Measurements from ENCODE around the gene TSHR. TPM values are rescaled to one million over a fixed set of nuclear protein-coding genes. Genes with fewer than 3 reads are reported as not detected.

TSHR gene
- total and polyA plus RNA-seq, 2 donors (not counting 3 experiments of a cell fraction or from before 2014, with no cell fraction given) = not detected

DNA sequence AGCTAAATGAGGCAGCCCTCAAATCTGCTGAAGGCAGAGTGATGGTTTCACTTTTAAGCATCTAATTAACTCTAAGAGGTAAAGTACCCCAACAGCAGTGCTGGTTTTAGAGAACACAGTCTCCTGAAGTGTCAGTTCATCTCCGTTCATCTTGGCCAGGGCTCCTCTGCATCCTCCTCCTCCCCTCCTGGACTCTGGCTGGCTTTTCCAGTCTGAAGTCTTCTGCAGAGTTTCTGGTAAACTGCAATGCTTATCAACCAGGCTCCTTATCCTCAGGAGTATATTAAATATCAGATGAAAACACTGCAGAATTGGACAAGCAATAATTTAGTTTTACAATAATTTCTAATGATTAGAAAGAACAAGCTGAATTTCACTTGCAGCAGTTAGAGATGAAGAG lies 150.0 kb downstream of the TSHR start:
- no peaks in the 10 kb centered on the region for H3K27me3 ChIP-seq (ENCODE audit: control insufficient read depth in 2 of 2, insufficient read depth in 2 of 2, low read length in 2 of 2)
- no peaks in the 10 kb centered on the region for H3K9me1 ChIP-seq (replicated peaks; ENCODE audit: control insufficient read depth, extremely low read depth, insufficient read depth, low read length)

More for the DNA sequence above, 150.0 kb downstream of the TSHR start:
- no peak for FAIRE-seq
- intact Hi-C loops (cut with micrococcal nuclease) (no loop called here), dilution Hi-C loops (cut with MboI; ENCODE audit: extremely low pct_ligation_motif_present, low sequenced_read_pairs) (no loop called here)
- DNase-seq (ENCODE audit: low read depth, low spot score) = no peak
- Histone ChIP-seq H3K9me3 (replicated peaks; ENCODE audit: control insufficient read depth, insufficient read depth, low read length) (no peaks in the 10 kb centered on the region), H3K4me3 (replicated peaks in 1 of 3; ENCODE audit: insufficient read depth in 1 of 3, low read depth in 1 of 3, low read length in 3 of 3) (no peak overlapping the region), H4K20me1 (replicated peaks; ENCODE audit: control insufficient read depth, extremely low read depth, insufficient read depth, low read length) (no peaks in the 10 kb centered on the region), H3K36me3 (ENCODE audit: control insufficient read depth in 2 of 2, extremely low read depth in 1 of 2, insufficient read depth in 2 of 2, low read length in 2 of 2) (no peaks in the 10 kb centered on the region), H3K4me2 (ENCODE audit: insufficient read depth, low read length) (no peak overlapping the region), H2AFZ (ENCODE audit: low read depth, low read length) (no peak overlapping the region), H3K9ac (replicated peaks; ENCODE audit: extremely low read depth, insufficient read depth, low read length) (no peak overlapping the region), H3K27ac (ENCODE audit: insufficient read depth, low read depth, low read length) (no peak overlapping the region), H3K4me1 (ENCODE audit: control insufficient read depth, extremely low read depth, insufficient read depth, low read length) (no peaks in the 10 kb centered on the region), H3K79me2 (ENCODE audit: control insufficient read depth, insufficient read depth, low read length) (no peaks in the 10 kb centered on the region)
- no TSS peak for BruUV-seq (replicated peaks)
- ChIA-PET CTCF (no interaction called here), POLR2A (no interaction called here)
- no peak for TF ChIP-seq MAX (IDR thresholded peaks at IDR 0.05; ENCODE audit: insufficient read depth, insufficient read length)
- TF ChIP-seq, protein P1, sequence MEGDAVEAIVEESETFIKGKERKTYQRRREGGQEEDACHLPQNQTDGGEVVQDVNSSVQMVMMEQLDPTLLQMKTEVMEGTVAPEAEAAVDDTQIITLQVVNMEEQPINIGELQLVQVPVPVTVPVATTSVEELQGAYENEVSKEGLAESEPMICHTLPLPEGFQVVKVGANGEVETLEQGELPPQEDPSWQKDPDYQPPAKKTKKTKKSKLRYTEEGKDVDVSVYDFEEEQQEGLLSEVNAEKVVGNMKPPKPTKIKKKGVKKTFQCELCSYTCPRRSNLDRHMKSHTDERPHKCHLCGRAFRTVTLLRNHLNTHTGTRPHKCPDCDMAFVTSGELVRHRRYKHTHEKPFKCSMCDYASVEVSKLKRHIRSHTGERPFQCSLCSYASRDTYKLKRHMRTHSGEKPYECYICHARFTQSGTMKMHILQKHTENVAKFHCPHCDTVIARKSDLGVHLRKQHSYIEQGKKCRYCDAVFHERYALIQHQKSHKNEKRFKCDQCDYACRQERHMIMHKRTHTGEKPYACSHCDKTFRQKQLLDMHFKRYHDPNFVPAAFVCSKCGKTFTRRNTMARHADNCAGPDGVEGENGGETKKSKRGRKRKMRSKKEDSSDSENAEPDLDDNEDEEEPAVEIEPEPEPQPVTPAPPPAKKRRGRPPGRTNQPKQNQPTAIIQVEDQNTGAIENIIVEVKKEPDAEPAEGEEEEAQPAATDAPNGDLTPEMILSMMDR (IDR thresholded peaks at IDR 0.05; ENCODE audit: extremely low read depth in 1 of 2, insufficient read depth in 1 of 2, low read depth in 1 of 2, low read length in 2 of 2) = no peak
- TF ChIP-seq FOS (IDR thresholded peaks at IDR 0.05; ENCODE audit: borderline replicate concordance, insufficient read depth, low read length) = no peak
- no peak for TF ChIP-seq MYC (IDR thresholded peaks at IDR 0.05; ENCODE audit: low read depth, low read length)
- TF ChIP-seq POLR2A (IDR thresholded peaks at IDR 0.05; ENCODE audit: low read depth, low read length) = no peak
- TF ChIP-seq GATA2 (IDR thresholded peaks at IDR 0.05; ENCODE audit: insufficient read depth, insufficient read length, low read depth, low read length) = no peak
- TF ChIP-seq EZH2 (IDR thresholded peaks at IDR 0.05; ENCODE audit: borderline replicate concordance, low read depth, low read length, severe bottlenecking) = no peak
- no peak for TF ChIP-seq POLR2AphosphoS5 (IDR thresholded peaks at IDR 0.05; ENCODE audit: insufficient read depth, low read depth, low read length)
- TF ChIP-seq JUN (IDR thresholded peaks at IDR 0.05; ENCODE audit: borderline replicate concordance, insufficient read depth, insufficient read length, low read depth) = no peak
